HG02943 (cell line): ENCODE results near the gene NOD2.

ENCODE experiments used
- ATAC-seq: cut with Tn5 transposase; IDR thresholded peaks from one replicate; pipeline ENCODE4 v1.9.1; 2021; ENCODE audit warnings: mild to moderate bottlenecking, low read depth, moderate library complexity; ENCODE audit not compliant: unreplicated experiment

The NOD2 gene

DNA sequence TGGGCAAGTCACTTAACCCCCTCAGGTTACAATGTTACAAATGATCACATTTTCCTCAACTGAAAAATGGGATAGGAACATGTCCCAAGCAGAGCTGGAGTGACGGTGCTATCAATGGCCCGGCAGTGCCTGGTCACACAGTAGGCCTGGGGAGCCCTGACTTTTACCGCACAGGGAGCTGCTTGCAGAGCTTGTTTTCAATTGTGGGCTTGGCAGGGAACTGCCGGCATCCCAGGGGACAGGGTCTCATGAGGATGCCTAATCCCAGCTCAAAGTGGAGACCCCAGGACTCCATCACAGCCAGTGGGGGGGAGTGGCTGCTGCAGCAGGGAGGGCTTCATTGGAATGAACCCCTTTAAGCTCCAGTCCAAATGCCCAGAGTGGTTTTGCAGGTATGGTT is 23.7 kb upstream of the NOD2 start:
- ATAC-seq = no peak

GRCh38 chr16:50670476-50670875 is 22.9 kb upstream of the NOD2 start:
- no peak for ATAC-seq

- ATAC-seq = no peak
Observed at GRCh38 chr16:50671644-50672260, 21.7 kb upstream of the NOD2 start.

GRCh38 chr16:50673496-50674275 is 19.7 kb upstream of the NOD2 start:
- ATAC-seq = no peak

DNA sequence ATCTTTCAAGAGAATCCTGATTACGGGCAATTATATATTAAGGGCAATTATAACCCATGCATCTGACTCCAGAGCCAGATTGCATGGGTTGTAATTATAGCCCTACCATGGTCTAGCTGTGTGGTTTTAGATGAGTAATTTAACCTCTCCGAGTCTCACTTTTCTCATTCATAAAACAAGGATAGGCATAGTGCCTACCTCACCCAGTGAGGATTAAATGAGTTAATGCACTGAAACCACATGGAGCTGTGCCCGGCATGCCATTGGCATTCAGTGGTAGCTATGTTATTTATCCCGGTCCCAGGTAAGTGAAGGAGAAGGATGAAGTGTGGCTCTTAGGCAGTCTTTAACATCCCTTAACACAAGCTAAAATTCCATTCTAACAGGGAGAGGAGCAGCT is 18.6 kb upstream of the NOD2 start:
- ATAC-seq = no peak

- ATAC-seq = no peak
Observed at GRCh38 chr16:50675686-50676610, 17.5 kb upstream of the NOD2 start.

GRCh38 chr16:50676684-50677225 is 16.7 kb upstream of the NOD2 start:
- ATAC-seq = no peak

GRCh38 chr16:50677351-50677750 is 16.1 kb upstream of the NOD2 start:
- no peak for ATAC-seq

- no peak for ATAC-seq
Observed at GRCh38 chr16:50678531-50678930, 14.9 kb upstream of the NOD2 start.

GRCh38 chr16:50679266-50679665 is 14.1 kb upstream of the NOD2 start:
- ATAC-seq = no peak

- ATAC-seq = no peak
Observed at GRCh38 chr16:50679676-50680555, 13.5 kb upstream of the NOD2 start.

GRCh38 chr16:50680556-50680893 is 12.9 kb upstream of the NOD2 start:
- ATAC-seq = no peak

- peak; percentile 60 for ATAC-seq
Observed at GRCh38 chr16:50681021-50681885, 12.2 kb upstream of the NOD2 start, which contains the start of gene SNX20. Gene SNX20 (minus strand): TSS chr16:50681312. CDS start chr16:50677526, 3,786 bp downstream.

DNA sequence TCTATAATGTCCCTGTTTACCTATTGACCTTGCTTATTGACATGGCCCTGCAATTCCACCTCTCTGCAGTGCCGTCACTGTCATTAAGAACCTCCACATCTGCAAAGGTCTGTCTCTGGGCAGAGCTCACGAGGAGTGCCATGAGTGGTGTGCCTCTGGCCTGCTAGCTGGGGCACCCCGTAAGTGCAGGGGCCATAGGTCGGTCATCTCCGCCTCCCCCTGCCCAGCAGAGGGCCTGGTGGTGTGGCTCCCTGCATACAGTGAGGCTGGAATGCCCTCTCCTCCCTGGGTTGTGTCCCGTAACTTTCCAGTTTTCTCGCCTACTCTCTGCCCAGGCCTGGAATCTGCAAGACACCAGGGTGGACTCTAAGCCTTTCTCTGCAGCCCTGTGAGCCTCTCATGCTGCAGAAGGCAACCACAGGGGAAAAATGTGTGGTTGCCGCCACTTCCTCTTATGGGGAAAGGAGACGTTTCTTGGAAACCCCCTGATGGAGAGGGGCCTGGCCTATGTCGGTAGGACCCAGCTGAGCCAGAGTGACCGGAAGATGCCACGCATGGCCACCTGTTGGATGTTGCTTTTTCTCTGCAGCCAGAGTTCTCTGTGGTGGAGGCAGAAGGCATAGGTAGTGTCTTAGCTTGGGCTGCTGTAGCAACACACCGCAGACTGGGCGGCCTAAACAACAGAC is 9.6 kb upstream of the NOD2 start:
- peak; percentile 58 for ATAC-seq

GRCh38 chr16:50684823-50685461 is 8.5 kb upstream of the NOD2 start:
- ATAC-seq = no peak

DNA sequence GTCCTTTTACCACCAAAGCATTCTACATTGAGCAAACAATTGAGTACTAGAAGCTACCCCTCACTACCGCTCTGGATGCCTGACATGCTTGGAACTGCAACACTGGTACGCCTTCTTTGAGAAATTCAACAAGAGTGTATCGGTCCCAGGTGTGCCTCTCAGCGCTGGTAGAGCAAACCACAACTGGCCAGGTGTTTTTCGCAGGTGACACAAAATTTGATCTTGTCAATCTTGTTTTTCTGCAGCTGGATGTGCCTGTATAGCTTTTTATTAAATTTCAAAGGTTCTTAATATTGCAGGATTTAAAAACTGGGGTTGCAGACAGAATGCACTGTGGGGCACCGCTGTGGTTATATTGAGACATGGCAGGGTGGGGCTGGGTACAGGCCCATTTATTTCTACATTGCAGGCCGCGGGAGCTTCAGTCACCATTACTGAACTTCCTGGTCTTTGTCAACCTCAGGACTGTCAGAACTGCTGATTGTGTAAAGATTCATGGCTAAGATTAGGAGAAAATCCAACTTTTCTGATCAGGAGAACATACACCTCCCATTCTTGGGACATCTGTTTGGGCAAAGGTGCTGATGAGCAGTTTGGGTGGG is 7.8 kb upstream of the NOD2 start:
- no peak for ATAC-seq

DNA sequence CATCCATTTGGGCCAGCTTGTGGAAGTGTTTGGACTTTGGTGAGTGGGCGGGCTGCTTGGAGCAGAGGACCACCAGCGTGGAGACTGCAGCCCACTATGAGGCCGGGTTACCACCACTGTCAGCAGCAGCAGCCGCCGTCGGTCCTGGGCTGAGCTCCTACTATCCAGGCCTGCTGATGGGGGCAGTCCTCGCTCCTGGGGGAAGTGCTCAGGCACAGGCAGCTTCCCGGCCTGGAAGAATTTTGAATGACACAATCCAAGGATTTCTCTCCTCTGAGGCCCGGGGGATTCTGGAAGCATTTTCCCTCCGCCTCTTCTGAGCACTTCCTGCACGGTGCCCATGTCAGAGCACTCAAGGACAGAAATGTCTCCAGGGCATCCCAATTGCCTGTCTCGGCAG is 5.3 kb upstream of the NOD2 start:
- no peak for ATAC-seq

GRCh38 chr16:50688867-50689266 is 4.5 kb upstream of the NOD2 start:
- no peak for ATAC-seq
